WERI-Rb-1 (cell line): ENCODE measurements around the gene ST3GAL6.

Experiments
- DNase-seq: peaks from one replicate; pipeline ENCODE4 v3.0.0-alpha.2; 2020
- H3K27ac ChIP-seq: fragments of 250-450 bp; sonication (Bioruptor Pico); 2 replicates; pipeline ENCODE4 v1.5.1; 2020; ENCODE audit warnings: mild to moderate bottlenecking, moderate library complexity
- H3K27me3 ChIP-seq: fragments of 250-450 bp; sonication (Bioruptor Pico); 2 replicates; pipeline ENCODE4 v1.5.1; 2021; ENCODE audit warnings: mild to moderate bottlenecking, low read depth, moderate library complexity; ENCODE audit not compliant: insufficient read depth, severe bottlenecking
- H3K36me3 ChIP-seq: fragments of 250-450 bp; sonication (Bioruptor Pico); 2 replicates; pipeline ENCODE4 v1.5.1; 2020; ENCODE audit warnings: mild to moderate bottlenecking, moderate library complexity
- H3K4me3 ChIP-seq: 2 replicates; pipeline ENCODE4 v1.5.1; 2011; ENCODE audit warnings: low read depth, mild to moderate bottlenecking, control low read depth, low read length
- H3K9me3 ChIP-seq: fragments of 250-450 bp; sonication (Bioruptor Pico); 2 replicates; pipeline ENCODE4 v1.5.1; 2021; ENCODE audit warnings: mild to moderate bottlenecking, moderate library complexity; ENCODE audit not compliant: severe bottlenecking
- TF ChIP-seq, protein P1 (sequence below): IDR thresholded peaks from 2 replicates; pipeline ENCODE4 v1.5.1; 2011; ENCODE audit warnings: low read depth, mild to moderate bottlenecking, control low read depth, inconsistent platforms, low read length

Gene ST3GAL6

DNA sequence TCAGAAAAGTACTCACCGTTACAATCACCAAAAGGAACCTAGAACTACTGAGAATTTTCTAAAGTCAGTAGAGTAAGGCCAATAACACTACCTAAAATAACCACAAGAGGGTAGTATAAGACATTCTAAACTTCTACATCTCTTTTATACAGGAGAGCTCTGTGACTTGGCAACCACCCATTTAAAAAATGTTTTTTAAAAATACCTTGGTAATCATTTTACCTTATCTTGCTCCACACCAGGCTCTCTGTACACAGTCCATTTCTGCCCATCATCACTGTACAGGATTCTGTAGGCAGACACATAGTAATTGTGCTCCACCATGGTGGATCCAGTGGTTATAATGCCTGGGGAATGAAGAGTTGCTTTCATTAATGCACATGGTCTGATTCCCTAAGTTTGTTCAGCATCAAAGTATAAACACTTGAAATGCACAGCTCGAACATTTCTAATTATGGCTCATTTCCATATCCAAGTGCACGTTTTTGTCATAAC is 54.5 kb downstream of the ST3GAL6 start:
- Histone ChIP-seq H3K27me3 (no peaks in the 10 kb centered on the region), H3K9me3 (no peaks in the 10 kb centered on the region), H3K4me3 (no peak overlapping the region), H3K36me3 (peaks cover 42% of the 10 kb centered on the region), H3K27ac (no peak overlapping the region)
- TF ChIP-seq, protein P1, sequence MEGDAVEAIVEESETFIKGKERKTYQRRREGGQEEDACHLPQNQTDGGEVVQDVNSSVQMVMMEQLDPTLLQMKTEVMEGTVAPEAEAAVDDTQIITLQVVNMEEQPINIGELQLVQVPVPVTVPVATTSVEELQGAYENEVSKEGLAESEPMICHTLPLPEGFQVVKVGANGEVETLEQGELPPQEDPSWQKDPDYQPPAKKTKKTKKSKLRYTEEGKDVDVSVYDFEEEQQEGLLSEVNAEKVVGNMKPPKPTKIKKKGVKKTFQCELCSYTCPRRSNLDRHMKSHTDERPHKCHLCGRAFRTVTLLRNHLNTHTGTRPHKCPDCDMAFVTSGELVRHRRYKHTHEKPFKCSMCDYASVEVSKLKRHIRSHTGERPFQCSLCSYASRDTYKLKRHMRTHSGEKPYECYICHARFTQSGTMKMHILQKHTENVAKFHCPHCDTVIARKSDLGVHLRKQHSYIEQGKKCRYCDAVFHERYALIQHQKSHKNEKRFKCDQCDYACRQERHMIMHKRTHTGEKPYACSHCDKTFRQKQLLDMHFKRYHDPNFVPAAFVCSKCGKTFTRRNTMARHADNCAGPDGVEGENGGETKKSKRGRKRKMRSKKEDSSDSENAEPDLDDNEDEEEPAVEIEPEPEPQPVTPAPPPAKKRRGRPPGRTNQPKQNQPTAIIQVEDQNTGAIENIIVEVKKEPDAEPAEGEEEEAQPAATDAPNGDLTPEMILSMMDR: no peak
- no peak for DNase-seq

GRCh38 chr3:98821063-98821462 is 57.9 kb downstream of the ST3GAL6 start:
- Histone ChIP-seq H3K36me3 (peaks cover 30% of the 10 kb centered on the region), H3K27ac (no peak overlapping the region), H3K27me3 (no peaks in the 10 kb centered on the region), H3K4me3 (no peak overlapping the region), H3K9me3 (no peaks in the 10 kb centered on the region)
- no peak for DNase-seq
- TF ChIP-seq, protein P1: no peak

GRCh38 chr3:98823791-98824190 is 60.7 kb downstream of the ST3GAL6 start:
- no peaks in the 10 kb centered on the region for H3K27me3 ChIP-seq
- DNase-seq: no peak
- no peak overlapping the region for H3K4me3 ChIP-seq
- H3K27ac ChIP-seq: no peak overlapping the region
- peaks cover 12% of the 10 kb centered on the region; the same call in 1 of the 2 replicates for H3K36me3 ChIP-seq
- H3K9me3 ChIP-seq: no peaks in the 10 kb centered on the region
- TF ChIP-seq, protein P1: no peak

DNA sequence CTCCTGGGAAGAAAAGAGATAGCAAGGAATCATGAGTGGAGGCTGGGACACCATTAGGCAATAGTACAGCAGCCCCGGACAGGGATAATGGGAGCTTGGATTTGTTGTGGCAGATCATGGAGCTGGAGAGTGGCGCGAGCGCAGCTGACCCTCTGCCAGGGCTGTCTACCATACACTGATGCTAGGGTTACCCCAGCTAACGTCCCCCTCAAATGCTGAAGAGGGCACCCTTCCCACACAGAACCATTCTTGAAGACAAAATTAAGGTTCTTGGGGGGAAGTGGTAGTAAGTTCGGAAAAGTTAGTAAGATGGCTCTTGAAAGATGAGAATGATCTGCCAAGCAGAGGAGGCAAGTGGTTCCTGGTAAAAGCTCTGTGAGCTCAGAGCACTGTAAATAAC is 61.1 kb downstream of the ST3GAL6 start:
- TF ChIP-seq, protein P1: peak; percentile 36; the same call in 1 of the 2 replicates
- DNase-seq: no peak
- H3K4me3 ChIP-seq: no peak overlapping the region
- H3K27me3 ChIP-seq: no peaks in the 10 kb centered on the region
- peaks cover 12% of the 10 kb centered on the region; the same call in 1 of the 2 replicates for H3K36me3 ChIP-seq
- H3K27ac ChIP-seq: no peak overlapping the region
- H3K9me3 ChIP-seq: no peaks in the 10 kb centered on the region

- peaks cover 12% of the 10 kb centered on the region; the same call in 1 of the 2 replicates for H3K36me3 ChIP-seq
- TF ChIP-seq, protein P1: no peak
- H3K9me3 ChIP-seq: no peaks in the 10 kb centered on the region
- H3K4me3 ChIP-seq: no peak overlapping the region
- DNase-seq: no peak
- H3K27me3 ChIP-seq: no peaks in the 10 kb centered on the region
- H3K27ac ChIP-seq: no peak overlapping the region
Measured at GRCh38 chr3:98826126-98826525, 63.0 kb downstream of the ST3GAL6 start.
